Astrocyte of the hippocampus (primary cell): Measurements from ENCODE around the gene AKAP6.

ENCODE experiments used
- DNase-seq: peaks from one replicate; pipeline ENCODE4 v3.0.0; 2011; ENCODE audit warnings: low read depth, low spot score

Gene AKAP6

DNA sequence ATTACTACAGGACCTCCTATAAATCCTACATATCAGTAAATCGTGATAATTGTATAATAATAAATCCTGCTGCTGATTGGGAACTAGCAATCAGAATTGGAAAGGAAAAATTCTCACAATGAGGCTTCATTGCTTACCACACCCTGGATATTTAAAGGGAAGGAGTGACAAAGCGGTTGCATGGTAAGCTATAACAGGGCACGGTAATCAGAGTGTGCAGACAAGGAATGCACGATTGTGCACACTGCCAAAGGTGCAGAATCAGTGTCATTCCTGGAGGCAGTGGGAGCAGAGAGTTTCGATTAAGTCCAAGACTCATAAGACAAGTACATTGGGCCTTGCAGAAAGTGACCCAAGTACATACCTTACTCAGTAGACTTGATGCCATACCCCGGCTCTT, 332.1 kb downstream of the AKAP6 start:
- no peak for DNase-seq

DNA sequence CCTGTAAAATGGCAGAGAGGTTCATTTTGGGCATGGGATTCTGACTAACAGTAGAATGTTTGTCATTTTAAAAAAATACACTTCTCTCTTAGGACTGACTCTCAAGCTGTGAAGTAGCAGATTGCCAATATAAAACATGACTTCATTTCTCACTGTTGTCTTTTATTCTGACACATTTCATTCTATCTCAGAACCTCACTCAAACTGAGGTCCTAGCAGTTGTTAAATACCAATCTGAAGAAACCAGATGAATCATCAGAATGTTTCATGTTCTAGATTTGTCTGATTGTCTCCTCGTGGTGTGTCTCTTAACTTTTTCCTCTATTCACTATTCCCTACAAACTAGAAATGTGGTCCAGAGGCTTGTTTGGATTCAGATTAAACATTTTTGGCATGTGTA, 333.1 kb downstream of the AKAP6 start:
- DNase-seq = no peak

DNA sequence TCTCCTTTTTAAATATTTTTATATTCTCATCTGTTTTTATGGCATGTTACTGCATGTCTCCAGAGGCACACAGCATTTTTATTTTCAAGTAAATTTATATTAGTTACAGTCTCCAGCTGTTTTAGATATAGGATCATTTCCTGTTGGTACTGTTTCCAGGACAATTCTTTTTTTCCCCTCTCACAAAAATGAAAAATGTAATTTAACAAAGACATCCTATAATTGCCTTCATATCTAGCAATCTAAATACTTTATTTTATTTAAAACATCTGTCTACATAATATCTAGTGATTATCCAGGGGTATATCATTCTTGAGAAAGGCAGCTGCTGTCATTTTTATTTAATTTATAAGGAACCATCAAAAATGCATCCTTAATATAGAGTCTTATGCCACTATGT, 337.2 kb downstream of the AKAP6 start:
- no peak for DNase-seq

DNA sequence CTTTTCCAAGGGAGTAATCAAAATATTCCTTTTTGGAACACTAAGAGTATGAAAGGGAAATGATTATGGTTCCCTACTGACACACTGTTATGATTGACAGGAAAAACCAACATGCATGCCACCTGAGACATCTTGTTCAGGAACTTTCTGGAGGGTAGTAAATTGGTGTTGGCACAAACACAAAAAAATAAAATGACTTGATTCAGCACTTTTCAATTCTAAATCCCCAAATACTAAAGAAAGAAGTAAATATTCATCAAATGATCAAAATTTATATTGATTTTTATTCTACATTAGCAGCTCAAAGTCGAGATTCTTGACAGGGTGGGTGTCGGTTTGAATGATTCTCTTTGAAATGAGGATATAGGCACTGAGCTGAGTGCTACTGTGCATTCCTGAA, 338.2 kb downstream of the AKAP6 start:
- no peak for DNase-seq

DNA sequence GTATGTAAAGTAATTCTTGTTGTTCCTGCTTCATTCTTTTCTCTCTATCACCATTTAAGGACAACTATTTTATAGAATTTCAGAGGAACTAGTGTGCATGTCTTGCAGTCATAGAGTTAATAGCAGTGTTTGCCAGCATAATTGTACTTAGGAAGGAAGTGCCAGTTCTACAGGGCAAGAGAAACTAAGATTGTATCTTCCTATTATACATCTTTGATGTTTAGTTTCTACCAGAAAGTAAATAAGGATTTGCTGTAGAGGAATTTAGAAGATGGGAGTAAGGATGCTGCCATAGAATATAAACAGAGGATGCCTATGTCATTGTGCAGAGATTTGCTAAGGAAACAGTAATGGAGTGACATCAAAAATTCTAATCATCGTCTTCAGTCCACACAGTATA, 338.7 kb downstream of the AKAP6 start:
- no peak for DNase-seq

DNA sequence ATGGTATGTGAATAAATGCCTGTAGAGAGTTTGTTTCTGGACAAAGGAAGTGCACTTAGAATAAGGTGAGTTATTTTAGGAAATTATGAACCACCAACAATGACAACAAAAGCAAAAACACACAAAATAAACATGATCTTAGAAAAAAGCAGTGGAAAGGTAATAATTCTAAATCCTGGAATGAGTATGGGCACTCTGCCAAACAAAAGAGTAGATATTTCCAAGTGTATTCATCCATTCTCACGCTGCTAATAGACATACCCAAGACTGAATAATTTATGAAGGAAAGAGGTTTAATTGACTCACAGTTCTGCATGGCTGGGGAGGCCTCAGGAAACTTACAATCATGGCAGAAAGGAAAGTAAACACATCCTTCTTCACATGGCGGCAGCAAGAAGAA, 340.3 kb downstream of the AKAP6 start:
- DNase-seq = peak; percentile 54

DNA sequence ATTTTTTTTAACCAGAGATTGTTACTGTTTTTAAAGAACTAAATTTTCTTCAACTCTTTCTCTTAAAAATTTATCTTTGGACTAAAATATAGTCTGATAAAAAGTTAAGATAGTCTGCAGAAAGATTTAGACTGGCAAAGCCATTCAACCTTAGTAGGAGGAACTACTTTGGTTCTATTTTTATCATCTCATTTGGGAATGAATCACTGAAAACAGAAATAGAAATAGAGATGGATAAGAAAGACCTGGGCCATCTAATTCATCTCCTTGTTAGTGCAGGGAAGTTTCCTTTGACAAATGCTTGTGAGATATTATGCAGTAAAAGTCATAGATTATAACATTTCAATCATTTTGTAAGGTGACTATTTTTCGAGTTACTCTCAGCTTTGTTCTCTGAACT, 346.3 kb downstream of the AKAP6 start:
- no peak for DNase-seq

DNA sequence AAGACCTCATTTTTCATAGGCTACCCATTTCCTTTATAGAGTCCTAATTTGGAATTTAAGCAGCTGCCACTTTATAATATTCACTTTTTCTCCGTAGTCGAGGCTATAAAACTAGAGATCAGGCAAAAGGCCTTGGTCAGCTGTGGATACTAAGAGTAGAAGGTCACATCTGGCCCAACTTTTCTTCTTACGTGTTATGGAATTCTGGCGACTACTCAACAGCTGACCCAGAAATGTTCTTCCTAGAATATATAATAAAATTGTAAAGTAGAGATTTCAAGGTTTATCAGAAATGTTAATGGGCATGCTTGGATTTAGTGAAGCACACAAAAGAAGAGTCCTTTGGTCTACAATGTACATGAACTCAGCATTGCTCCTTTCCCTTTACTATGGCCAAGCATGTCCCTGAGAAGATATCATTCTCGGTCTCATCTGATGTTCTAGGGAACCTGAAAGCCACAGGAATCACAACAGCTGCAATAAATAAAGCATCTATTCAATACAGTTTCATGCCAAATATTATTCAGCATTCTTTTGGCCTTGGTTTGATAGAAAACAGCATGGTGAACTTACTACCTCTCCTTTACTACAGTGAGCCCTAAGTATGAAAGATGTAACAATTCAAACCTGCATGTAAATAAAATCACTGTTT, 348.2 kb downstream of the AKAP6 start:
- no peak for DNase-seq

DNA sequence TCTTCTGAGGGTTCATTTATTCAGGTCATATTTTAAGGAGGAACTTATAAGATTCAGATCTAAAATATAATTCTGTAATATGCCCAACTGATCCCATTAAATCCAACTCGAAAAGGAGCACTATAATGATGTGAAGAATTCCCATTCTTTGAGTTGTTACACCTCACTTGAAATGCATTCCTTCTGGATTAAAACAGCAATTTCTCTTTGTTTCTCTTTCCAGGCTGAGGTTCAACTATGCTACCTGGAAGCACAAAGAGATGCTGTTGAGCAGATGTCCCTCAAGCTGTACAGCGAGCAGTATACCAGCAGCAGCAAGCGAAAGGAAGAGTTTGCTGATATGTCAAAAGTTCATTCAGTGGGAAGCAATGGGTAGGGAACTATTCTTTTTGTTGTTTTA, 349.0 kb downstream of the AKAP6 start:
- peak; percentile 31 for DNase-seq

DNA sequence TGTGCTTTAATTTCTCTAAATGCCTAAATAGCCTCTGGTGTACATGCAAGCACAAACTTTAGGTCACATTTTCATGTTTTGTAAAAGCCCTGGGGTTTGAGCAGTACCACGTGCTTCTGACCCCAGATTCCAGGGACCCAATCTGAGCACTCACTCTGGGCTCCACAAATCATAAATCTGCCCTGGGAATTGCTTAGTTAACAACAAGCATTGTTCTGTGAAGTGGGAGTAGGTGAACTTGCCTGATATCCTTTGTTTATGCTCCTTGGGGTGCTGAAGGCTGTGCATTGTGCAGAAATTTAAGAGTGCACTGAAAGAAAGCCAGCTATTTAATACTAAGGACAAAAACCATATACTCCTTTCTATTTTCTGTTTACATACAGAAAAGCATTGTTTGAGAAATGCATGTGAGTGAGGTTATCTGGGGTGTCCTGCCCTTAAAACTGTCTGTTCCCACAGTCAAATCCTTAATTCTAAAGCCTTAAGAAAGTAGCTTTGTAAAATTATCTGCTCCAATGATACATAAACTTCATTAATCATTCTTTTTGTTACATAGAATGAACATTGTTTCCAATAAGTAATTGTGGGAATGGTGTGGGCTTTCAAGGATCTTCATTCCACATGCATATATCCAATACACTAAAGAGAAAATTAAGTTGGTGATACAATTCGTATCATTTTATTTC, 351.0 kb downstream of the AKAP6 start:
- no peak for DNase-seq

DNA sequence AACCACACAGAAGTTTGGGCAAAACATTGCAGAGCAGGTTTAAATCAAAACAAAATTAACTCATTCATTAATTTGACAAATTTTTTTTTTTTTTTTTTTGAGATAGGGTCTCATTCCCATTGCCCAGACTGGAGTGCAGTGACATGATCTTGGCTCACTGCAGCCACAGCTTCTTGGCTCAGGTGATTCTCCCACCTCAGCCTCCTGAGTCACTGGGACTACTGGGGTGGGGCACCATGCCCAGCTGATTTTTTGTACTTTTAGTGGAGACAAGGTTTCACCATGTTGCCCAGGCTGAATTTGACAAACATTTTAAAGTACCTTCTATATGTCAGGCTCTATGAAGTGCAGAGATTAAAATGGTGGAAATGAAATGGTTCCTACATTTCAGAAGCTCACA, 352.5 kb downstream of the AKAP6 start:
- no peak for DNase-seq

DNA sequence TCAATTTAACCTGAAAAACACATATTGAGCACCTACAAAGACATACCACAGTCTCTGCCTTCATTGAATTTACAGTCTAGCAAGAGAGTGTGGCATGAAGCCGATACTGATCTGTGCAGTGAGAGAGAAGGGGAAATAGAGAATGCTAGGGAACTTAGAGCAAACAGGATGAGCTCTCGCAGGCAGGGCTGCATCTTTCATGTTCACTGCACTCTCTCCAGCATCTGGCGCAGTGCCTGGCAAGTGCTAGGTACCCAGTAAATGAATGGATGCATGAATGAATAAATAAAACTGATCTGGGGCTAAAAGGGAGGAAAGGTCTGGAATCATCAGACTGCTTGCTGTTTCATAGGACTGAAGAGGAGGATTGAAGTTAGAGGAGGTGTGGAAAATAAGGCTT, 353.1 kb downstream of the AKAP6 start:
- peak; percentile 42 for DNase-seq

DNA sequence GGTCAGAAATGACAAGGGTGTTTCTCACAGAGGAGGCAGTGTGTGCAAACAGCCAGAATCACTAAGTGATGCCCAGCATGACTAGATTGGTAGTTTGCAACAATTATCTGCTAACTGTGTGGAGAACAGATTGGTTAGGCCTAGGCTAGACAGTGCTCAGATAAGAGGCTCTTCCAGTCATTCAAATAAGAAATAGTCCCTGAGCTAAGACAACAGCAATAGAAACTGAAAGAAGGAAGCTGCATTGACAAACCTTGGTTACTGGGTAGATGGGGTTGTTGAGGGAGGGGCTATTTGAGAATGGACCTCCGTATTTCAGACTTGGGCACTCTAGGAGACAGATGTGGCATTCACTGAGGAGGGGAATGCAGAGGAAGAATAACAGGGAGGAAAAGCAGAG, 354.6 kb downstream of the AKAP6 start:
- no peak for DNase-seq

DNA sequence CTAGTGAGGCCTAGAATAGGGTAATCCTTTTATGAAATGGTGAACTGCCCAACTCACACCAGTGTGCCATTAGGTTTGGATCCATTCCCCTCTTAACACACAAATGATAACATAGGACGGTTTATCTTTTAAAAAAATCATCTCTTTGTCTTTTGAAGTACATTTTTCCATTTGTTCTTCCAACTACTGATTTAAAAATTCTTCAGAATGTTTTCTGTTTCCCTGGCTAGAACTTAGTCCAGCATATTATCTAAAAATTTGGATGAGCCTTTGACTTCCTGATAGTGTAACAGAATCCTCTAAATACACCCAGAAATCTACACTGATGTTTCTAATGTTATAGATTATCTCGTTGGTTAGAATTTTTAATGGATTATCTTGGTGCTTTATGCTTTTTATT, 359.8 kb downstream of the AKAP6 start:
- DNase-seq = no peak

DNA sequence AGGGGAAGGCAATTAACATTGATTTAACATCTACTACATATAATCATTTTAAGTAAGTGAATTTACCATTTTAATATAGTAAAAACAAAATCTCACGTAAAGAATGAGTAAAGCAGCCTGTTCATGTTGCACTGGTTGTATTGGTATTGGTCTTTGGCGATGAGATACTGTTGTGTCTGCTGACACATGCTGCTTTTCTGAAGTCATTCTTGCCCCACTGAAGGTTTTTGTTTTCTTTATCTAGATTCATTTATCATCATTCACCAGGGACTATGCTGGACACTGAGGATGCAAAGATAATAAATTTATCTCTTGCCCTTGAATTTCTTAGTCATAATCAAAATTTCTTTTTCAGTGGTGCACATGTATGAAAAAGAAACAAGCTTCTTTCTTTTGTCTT, 363.3 kb downstream of the AKAP6 start:
- no peak for DNase-seq

DNA sequence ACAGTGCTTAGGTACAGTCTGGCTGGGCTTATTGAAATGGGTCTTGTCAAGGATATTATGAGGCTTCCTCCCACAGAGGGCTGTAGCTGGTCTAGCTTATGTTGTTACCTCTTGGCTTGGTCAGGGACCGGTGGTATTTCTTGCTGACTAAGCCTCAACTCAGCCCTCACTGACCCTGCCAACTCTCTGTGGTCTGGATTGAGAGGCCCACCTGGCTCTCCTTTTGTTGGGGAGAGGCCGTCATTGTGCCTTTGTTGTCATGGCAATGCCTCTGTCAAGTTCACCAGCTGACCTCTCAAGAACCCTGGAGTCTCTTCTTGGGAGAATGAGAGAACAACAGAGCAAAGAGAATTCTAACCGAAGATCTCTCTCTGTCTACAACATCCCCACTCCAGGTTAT, 364.0 kb downstream of the AKAP6 start:
- DNase-seq = peak; percentile 96

DNA sequence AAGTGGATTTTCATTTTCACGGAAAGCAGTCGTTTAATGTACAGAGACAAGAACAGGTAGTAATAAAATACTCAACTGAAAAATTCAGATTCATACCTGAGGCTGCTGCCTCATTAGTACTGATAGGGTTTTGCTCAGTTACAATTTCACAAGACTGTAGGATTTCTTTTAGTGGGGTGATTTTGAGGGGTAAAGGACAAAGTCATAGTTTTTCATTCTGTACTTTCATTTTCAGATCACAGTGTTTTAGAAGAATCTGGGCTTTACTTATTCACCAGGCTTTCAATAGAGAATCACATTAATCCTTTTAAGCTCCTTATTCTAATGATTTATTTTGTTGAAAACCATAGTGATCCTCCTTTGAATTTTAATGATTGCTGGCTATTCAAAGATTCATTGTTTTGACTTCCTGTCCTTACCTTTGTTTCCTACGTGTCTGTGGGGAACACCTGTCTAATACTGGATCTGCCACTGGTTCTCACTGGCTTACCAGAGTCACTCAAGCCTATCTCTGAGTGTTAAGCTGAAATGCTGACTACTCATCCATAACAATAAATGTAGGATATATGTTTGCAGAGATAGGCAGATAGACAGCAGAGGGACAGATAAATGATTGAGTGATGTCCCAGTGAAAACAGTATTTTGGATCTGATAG, 365.8 kb downstream of the AKAP6 start:
- DNase-seq = no peak

DNA sequence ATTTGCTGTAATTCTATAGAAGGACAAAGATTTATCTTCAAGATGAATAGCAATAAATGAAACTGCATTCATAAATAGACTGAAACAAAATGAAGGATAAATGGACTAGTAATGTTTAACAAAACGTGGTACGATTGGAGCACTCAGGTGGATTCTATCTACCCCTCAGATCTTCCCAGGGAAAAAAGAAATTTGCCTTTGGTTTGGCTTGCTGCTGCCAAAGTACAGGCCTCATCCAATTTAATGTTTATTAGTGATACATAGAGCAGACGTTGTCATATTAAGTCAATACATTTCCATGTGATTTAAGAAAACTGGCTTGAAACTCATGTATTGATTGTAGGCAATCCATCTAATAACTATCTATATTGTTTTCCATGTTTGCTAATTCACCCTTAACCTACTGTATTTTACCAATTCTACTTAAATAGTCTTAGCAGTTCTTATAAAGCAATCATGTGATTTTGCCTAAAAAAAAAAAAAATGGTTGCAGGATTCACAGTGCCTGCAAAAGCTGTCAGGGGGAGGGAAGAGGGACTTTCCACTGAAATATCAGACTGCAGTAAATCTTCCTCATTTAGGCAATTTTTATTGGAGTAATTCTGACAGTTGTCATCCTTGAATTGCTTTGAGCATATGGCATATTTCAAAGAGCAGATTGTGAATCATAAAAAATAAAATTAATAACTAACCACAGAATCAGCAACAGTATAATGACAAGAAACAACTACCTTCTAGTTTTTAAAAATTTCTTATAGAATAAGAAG, 367.4 kb downstream of the AKAP6 start:
- DNase-seq = no peak

DNA sequence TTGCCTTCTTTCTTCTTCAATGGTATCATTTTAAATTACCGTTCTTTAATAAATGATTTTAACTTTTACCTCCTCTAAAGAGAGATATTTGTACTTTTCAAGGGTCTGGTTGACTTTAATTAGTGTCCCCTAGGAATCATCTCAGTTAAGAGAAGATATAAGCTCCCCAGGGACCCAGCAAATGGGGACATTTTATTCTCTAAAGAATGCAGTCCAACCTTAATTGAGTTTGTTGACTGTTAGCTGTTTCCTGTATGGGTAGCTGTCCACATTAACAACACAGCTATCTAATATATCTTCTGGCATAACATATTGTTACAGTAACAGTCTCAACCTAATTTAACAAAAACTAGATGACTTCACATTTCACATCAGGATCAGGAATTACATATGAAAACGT, 368.0 kb downstream of the AKAP6 start:
- no peak for DNase-seq

DNA sequence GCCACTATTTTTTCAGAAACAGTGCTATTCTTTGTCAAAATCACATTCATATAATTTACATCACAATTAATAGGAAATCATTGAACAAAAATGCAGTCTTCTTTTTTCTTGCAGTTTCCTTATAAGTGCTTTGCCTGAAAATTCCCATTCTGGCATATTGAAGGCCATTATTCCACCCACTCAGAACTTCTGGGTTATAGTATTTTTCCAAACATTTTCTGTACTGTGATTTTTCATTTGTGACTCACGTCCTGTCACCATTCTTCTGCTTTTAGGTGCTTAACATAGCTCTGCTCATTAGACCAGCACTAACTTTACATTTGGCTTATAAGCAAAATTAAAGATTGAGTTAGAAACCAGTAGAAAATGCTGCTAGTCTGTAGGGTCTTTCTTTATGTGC, 368.6 kb downstream of the AKAP6 start:
- peak; percentile 86 for DNase-seq

DNA sequence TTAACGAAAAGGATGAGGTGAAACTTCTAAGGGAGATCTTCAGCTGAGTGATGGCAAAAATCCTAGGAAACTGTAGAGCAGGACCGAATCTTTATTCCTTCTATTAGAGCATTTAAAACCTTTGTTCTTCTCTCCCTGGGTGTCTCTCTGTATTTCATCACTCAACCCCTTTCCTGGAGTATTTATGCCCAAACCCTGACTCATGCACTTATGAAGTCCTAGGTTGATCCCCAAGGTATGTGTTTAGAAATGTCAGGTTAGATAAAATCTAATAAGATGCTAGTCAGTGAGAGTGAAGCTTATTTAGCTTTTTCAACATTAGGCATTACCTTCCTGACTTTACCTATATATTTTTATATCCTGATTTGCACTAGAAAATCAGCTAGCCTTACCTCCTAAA, 369.7 kb downstream of the AKAP6 start:
- no peak for DNase-seq

DNA sequence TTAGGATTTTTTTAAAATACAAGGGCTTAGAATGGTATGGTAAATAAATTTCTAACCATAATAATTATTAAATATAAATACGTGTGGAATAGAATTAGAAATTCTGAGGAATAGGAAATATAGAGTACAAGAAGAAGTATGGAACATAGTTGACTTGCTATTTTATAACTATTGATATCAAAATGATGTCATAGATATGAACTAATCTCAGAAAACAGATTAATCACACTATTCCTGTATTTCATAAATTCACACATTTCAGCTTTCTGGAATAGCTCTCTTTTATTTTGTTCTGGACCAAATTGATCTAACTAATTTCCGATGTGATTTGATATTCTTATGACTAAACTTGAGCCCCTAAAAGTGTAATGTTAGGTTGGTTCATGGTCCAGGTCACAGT, 372.4 kb downstream of the AKAP6 start:
- DNase-seq = no peak

DNA sequence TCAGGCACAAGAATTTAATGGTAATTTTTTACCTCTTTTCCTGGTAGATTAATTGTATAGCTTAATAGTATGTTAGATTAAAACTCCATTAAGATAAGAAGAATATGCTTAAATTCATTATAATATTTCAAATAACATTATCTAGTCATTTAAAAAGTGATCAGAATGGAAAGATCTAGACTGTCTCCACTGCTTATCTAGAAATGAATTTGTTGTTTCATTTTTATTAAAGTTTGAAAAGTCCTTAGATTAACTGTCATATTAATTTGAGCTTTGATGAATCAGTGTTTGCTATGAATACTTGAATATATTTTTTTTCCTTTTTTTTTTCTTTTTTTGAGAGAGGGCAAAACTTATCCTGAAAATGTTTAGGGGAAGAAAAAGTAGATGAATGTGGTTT, 373.0 kb downstream of the AKAP6 start:
- no peak for DNase-seq
